CD4-positive, alpha-beta T cell treated with Interleukin-4 for 1 hour (primary cell): ENCODE measurements around the gene WNT3A.
A peak's percentile ranks its signal among the peaks of the same experiment; 100 is the strongest.
"Not testable (repeated sequence)": the region's sequence is repeated elsewhere in the genome, so short reads cannot be mapped to it uniquely, and the experiment has no call there.

ENCODE experiments used
- DNase-seq, 2 donors: peaks; one replicate each; pipeline ENCODE4 v3.0.0-alpha.2; 2020 to 2022

Gene WNT3A

DNA sequence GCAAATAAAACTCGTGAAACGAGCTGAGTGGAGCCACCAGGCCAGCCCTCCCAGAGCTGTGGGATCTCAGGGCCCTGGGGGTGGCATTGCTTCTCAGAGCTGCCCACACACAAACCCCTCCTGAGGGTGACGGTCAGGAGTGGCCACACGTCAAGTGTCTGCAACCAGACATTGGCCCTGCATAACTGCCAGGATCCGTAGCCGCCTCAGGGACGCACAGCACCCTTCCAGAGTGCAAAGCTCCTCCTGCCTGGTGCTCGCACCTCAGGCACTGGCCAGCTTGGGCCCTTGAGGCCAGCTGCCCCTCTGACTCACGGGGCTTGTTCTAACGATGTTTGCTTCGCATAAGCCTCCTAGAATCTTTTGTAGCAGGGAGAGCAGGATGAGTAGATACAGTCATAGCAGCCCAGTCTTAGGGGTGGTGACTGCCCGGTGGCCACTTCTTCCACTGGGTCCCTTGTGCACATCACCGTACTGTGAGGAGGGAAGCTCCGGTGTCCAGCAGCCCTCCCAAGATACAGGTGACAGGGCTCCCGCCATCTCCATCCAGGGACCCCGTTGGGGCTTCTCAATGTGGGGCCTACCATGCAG is 5.0 kb downstream of the WNT3A start:
- peak in 1 of 2 donors; percentile 8 for DNase-seq

- DNase-seq, result peak in 1 of 2 donors; percentile 7
These were observed 5.8 kb downstream of the WNT3A start for GRCh38 chr1:228012555-228012954.

DNA sequence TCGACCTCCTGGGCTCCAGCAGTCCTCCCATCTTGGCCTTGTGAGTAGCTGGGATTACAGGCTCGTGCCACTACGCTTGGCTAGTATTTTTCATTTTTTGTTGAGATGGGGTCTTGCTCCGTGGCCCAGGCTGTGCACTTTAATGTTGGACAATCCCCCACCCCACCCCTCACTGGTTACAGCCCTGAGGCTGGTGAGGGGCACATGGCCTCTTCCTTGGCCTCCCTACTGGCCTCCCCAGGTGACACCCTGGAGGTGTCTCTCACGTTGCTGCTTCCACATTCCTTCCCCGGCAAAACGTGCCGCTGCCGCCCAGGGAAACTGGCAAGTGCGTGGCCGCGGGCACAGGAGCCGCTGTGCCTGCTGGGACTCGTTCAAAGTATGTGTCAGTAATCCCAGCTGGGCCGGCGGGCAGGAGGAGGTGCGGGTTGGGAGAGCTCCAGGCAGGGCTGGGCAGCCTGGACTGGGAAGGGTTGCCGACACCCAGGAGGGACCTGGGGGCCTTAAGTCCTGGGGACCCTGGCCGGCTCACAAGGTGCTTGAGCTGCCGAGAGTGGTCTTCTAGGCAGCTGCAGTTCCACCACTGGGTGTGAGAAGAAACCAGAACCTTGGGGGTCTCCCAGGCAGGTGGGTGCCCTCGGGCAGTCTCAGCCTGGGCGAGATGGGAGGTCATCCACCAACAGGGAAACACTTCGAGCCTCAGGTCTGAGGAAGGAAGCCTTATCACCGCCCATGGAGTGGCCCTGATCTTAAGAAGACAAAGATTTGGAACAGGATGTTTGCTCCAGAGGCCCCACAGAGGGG is 6.5 kb downstream of the WNT3A start:
- DNase-seq, result peak in 1 of 2 donors; percentile 7

GRCh38 chr1:228013935-228014930 is 7.4 kb downstream of the WNT3A start:
- peak in 1 of 2 donors; percentile 8 for DNase-seq

GRCh38 chr1:228015276-228016180 is 8.7 kb downstream of the WNT3A start:
- DNase-seq, result peak in 1 of 2 donors; percentile 7

GRCh38 chr1:228016181-228016510 is 9.3 kb downstream of the WNT3A start:
- peak in 1 of 2 donors; percentile 5 for DNase-seq

DNA sequence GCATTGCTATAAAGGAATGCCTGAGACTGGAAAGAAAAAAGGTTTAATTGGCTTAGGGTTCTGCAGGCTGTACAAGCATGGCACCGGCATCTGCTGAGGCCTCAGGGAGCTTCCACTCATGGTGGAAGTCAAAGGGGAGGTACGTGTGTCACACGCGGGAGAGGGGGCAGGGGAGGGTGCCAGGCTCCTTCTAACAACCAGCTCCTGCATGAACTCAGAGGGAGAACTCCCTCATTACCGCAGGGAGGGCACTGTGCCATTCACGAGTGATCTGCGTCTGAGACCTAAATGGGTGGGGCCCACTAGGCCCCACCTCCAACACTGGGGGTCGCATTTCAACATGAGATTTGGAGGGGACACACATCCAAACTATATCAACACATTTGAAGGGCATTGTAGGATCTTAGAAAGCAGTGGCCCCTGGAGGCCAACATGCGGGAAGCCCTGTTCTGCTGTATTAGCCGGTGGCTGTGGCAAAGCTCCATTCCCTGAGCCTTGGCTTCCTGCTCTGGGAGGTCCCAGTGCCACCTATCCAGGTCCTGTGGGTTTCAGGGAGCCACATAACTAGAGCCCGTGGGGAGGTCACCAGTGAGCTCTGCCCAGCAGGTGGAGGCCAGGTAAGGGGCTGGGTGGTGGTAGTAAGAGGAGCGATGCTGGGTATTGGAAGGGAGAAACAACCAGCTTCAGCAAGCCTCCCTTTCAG is 10.0 kb downstream of the WNT3A start:
- peak in 1 of 2 donors; percentile 8 for DNase-seq

GRCh38 chr1:228017356-228018124 is 10.7 kb downstream of the WNT3A start:
- DNase-seq, result peak in 1 of 2 donors; percentile 1

DNA sequence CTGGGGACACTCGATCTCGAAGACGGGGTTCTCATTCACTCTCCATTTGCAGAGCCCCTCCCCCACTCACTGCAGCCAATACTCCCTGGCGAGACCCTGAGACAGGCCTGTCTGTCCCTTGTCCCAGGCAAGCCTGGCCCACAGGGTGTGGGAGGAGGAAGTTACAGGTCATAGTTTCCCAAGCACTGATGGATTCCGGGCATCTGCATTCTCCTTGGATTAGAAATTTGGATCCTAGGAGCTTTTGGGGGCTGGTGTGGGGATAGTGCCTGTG is 11.3 kb downstream of the WNT3A start:
- peak in 1 of 2 donors; percentile 3 for DNase-seq

- DNase-seq, result no peak
These were observed 12.3 kb downstream of the WNT3A start for GRCh38 chr1:228018961-228019721.

DNA sequence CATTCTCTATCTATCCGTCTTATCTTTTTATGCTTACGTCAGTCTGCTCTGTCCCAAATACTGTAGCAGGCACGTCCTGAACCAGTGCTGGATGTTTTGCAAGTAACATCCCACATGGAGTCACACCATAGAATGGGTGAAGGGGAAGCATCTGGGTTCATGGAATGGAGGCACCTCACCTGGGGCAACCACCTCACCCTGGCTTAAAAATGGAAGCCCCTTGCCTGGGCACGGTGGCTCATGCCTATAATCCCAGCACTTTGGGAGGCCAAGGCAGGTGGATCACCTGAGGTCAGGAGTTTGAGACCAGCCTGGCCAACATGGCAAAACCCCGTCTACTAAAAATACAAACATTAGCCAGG is 12.9 kb downstream of the WNT3A start:
- DNase-seq, result not testable (repeated sequence)

DNA sequence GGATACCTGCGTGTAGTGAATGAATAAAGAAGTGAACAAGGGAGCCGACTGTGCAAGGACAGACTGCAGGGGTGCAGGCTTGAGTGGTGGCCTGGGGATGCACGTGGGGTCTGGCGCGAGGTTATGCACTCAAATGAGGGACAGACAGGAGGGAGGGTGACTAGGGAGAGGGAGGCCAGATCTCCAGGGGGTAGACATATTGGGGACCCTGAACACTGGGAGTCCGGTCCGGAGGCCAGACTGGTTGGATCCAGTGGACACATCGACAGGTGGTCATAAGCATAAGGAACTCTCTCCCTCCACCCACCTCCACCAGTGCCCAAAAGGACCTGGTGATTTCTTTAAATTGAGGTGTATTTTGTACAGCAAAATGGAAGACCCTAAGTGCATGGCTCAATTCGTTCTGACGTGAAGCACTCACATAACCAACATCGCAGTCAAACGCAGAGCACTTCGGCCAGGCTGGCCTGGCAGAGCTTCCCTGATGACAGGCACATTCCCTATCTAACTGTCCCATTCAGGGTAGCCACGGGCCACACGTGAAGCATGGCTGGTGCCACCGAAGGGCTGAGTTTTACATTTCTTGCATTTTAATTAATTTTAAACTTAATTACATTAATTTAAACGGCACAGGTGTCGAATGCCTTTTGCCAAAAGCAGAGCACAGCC is 14.0 kb downstream of the WNT3A start:
- DNase-seq, result no peak

GRCh38 chr1:228021355-228022030 is 14.7 kb downstream of the WNT3A start:
- DNase-seq, result no peak

GRCh38 chr1:228022571-228023293 is 15.9 kb downstream of the WNT3A start:
- no peak for DNase-seq

GRCh38 chr1:228023294-228023639 is 16.5 kb downstream of the WNT3A start:
- DNase-seq, result no peak

DNA sequence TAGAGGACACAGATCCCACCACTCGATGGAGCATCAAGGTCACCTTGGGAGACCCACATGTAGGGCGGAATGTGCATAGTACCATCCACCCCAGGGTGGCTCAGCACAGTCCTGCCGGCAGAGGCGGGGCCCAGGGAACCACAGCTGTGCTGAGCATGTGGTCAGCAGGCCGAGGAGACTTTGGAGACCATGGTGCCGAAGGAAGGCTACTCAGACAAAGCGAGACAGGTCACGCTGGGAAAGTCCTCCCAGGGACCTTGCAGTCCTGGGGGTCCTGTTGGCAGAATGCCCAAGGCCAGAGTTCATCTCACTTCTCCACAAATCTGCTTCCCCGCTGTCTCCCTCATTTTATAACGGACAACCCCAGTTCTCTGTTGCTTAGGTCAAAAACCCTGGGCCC is 22.5 kb downstream of the WNT3A start:
- no peak for DNase-seq

DNA sequence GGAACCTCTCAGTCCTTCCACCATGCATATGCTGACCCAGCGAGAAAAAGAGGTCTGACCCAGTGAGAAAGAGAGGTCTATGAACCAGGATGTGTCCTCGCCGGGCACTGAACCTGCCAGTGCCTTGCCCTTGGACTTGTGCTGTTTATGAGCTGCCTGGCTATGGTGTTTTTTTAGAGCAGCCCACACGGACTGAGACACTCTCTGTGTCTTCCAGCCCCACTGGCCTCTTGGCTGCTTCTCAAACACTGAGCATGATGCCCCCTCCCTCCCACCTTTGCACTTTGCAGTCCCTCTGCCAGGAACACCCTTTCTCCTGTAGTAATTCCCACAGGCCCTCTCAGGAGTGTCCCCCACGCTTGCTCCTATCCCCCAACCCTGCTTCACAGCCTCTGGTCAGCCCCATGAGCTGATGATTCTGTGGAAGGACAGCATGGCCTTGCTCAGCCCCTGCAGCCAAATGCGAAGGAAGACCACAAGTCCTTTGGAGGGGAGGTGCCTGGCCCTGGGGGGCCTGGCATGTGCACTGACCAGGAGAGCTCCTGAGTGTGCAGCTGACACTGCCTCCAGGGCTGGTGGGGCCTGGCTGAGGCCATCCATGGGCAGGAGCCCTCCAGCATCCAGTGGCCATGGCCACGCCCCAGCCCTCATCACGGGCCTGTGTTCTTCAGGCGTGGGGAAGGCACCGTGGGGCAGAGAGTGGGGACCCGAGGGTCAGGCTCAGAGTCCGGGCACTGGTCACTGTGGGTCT is 23.8 kb downstream of the WNT3A start:
- no peak for DNase-seq
